GM21786 (cell line): ENCODE data around the gene ZDHHC4.
A peak's percentile ranks its signal among the peaks of the same experiment; 100 is the strongest.
"Not testable (repeated sequence)": the region's sequence is repeated elsewhere in the genome, so short reads cannot be mapped to it uniquely, and the experiment has no call there.

ENCODE experiments used
- ATAC-seq: cut with Tn5 transposase; IDR thresholded peaks from one replicate; pipeline ENCODE4 v1.9.1; 2021; ENCODE audit not compliant: unreplicated experiment

The ZDHHC4 gene

DNA sequence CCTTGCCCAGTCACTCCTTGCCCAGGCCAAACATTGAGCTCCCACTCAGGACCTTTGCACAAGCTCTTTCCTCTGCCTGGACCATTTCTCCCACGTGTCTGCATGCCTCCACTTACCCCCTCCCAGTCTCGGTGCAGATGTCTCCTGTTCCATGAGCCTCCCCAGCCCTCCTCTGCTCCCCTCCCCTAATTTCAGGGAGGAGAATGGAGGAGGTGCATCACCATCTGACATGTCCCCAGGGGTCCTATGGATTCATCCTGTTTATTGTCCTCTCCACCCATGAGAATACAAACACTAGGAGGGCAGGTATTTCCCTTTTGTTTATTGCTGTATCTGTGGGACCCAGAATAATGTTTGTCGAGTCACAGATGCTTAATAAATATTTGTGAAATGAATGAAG is 17.4 kb upstream of the ZDHHC4 start:
- no peak for ATAC-seq

DNA sequence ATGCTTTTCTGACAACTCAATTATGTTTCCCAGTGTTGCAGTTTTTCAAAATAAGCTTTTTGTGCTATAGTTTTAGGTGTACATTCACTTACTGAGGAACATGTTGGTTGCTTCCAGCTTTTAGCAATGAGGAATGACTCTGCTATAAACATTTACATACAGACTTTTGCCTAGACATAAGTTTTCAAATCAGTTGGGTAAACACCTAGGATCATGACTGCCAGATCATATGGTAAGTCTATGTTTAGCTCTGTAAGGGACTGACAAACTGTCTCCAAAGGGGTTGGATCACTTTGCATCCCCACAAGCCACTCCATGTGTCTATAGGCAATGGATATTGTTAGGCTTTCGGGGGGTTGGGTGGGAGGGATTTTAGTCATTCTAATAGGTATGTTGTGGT is 15.1 kb upstream of the ZDHHC4 start:
- no peak for ATAC-seq

DNA sequence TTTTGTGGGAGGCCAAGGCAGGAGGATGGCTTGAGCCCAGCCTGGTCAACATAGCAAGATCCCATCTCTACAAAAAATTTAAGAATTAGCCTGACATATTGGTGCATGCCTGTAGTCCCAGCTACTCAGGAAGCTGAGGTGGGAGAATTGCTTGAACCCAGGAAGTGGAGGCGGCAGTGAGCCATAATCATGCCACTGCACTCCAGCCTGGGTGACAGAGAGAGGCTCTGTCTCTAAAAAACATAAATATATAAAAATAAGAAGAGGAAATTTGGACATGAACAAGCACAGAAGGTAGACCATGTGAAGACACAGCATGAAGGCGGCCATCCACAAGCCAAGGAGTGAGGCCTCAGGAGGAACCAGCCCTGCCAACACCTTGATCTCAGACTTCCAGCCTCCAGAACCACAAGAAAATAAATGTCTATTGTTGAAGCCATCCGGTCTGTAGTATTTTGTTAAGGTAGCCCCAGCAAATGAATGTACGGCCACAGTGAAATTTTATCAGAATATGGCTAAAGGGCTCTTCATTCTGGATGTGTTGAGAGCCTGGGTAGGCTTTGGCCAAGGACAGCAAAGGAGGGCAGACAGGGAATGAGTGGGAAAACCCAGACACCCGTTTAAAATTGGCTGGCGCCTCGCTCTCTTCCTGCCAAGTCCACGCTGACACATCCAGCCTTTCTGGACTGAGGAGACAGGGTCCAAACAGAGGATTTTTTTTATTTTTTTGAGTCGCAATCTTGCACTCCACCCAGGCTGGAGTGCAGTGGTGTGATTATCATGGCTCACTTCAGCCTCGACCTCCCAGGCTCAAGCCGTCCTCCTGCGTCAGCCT is 13.1 kb upstream of the ZDHHC4 start:
- no peak for ATAC-seq

DNA sequence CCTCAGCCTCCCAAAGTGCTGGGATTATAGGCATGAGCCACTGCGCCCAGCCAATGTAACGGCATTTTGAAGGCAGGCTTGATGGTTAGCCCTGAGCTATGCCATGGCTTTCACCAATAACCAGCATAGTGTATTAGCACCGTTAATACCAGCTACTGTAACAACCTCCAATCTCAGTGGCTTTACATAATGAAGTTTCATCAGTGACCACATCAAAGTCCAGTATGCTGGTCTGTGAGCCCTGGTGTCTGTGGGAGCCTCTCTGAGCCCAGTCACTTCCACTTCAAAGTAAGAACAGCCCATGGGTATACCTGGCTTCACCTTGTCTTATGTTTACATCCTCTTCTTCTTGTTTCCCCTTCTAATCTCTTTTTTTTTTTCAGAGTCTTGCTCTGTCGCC is 11.6 kb upstream of the ZDHHC4 start:
- no peak for ATAC-seq

DNA sequence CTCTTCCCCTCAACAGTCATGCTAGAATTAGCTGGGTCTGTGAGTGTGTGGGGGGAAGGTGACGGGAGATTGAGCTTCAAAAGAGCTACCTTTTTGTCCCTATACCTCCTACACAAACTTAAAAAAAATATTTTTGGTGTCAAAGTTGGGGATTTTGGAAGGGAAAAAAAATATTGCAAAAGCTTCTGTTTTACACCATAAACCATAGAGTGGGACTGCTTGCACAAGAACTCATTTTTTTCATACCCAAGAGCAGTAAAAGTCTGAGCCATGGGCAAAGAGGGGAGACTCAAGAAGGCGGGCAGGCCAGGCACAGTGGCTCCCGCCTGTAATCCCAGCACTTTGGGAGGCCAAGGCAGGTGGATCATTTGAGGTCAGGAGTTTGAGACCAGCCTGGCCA is 9.4 kb upstream of the ZDHHC4 start:
- ATAC-seq = no peak

DNA sequence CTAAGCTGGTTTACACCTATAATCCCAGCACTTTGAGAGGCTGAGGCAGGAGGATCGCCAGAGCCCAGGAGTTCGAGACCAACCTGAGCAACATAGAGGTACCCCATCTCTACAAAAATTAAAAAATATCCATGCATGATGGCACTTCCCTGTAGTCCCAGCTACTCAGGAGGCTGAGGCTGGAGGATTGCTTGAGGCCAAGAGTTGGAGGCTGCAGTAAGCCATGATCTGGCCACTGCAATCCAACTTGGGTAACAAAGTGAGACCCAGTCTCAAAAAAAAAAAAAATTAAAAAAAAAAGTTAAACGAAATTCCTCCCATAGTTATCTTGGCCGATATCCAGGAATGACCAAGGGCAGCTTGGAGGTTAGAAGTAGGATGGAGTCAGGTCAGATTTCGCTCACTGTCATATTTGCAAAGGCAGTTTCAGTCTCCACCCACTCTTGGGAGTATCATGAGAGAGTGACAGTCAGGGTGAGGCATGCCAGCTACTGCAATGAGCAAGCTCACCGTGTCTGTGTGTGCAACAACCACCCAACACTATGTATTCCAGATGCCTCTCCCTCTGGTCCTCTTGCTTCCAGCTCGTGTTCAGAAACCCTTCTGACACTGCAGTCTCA is 6.0 kb upstream of the ZDHHC4 start:
- no peak for ATAC-seq

DNA sequence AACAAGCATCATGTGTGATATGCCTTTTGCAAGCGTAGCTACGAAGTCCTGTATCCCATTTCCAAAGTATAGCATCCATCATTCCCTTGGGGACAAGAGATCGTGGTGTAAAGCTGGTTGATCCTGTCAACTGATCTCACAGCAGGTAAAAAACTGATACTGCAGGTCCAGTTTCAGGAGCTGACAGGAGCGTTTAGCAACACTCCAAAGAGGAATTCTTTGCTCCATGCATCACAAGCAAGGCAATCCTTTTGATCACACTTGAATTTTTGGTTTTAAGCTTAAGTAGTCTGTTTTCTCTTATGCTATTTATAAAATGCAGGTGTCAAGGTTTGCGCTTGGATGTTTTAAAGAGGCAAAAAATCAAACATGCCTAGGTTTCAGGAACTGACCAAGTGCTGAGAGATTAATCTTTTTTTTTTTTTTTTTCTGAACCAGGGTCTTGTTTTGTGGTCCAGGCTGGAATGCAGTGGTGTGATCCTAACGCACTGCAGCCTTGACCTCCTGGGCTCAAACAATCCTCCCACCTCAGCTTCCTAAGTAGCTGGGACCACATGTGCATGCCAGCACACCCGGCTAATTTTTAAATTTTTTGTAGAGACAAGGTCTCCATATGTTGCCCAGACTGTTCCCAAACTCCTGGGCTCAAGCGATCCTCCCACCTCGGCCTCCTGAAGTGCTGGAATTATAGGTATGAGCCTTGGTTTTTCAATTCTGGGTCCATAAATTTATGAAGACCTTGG is 1.8 kb upstream of the ZDHHC4 start:
- ATAC-seq = no peak

DNA sequence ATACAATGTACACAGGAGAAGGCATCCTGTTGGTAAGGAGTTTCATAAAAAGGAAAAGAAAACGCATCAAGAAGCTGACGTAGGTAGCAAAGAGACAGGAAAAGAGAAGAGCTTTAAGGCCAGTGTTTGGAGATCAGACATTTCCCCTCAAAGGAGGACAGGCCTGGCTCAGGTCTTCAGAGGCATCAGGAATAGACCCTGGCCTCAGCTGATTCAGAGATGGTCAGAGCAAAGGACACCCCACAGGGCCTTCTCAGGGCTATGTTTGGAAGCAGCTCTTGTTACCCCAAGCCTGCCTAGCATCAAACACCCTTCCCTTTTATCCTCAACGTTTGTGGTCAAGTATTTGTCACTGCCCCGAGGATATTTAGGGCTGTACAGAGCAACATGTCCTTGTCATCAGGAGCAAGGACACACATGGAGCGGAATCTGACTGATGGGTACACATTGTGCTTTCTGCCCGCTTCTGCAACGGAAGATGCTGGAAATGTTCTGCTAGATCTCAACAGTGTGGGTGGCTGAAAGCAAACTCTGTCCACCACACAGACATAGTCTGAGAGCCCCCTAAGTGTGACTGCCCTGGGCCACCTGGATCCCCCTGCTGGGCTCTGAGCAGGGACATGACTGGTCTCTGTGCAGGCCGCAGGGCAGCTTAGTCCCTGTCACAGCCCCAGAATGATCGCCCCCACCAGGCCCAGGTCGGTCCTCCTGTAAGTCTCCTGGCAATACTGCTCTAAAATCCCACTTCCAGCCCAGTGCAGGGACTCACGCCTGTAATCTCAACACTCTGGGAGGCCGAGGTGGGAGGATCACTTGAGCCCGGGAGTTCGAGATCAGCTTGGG is 1.0 kb upstream of the ZDHHC4 start:
- ATAC-seq = no peak

DNA sequence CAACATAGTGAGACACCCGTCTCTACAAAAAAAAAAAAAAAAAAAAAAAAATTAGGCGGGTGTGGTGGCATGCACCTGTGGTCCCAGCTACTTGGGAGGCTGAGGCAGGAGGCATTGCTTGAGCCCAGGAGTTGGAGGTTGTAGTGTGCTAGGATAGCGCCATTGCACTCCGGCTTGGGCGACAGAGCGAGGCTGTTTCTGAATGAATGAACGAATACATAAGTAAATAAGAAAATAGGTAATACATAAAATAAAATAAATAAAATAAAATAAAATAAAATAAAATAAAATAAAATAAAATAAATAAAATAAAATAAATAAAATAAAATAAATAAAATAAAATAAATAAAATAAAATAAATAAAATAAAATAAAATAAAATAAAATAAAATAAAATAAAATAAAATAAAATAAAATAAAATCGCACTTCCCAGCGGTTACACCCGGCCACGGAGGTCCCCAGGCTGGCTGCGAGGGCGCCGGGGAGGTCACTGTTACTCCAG is 336 bp upstream of the ZDHHC4 start:
- ATAC-seq = not testable (repeated sequence)

DNA sequence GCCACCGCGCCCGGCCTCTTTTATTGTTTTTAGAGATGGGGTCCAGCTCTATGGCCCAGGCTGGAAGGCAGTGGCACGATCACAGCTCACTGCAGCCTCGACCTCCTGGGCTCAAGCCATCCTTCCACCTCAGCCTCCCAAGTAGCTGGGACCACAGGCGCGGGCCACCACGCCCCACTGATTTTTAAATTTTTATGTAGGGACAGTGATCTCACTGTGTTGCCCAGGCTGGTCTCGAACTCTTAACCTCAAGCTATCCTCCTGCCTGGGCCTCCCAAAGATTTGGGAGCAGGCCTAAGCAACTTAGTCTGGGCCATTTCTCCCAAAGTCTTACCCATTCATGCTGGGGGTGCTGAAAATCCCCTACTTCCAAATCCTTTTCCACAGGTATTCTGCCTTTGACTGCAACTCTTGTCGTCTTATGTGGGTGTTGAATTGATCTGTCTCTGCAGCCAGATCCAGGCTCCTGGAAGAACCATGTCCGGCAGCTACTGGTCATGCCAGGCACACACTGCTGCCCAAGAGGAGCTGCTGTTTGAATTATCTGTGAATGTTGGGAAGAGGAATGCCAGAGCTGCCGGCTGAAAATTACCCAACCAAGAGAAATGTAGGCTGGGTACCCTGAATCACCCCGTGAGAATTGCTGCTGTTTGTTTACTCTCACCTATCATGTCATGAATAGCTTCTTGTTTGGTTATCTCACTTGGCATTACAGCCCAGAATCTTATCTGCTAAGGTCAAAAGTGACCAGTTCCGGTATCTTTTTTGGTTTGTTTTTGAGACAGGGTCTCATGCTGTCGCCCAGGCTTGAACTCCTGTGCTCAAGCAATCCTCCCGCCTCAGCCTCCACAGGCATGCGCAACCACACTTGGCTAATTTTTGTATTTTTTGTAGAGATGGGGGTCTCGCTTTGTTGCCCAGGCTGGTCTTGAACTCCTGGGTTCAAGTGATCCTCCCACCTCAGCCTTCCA is 1.1 kb downstream of the ZDHHC4 start:
- ATAC-seq = no peak

DNA sequence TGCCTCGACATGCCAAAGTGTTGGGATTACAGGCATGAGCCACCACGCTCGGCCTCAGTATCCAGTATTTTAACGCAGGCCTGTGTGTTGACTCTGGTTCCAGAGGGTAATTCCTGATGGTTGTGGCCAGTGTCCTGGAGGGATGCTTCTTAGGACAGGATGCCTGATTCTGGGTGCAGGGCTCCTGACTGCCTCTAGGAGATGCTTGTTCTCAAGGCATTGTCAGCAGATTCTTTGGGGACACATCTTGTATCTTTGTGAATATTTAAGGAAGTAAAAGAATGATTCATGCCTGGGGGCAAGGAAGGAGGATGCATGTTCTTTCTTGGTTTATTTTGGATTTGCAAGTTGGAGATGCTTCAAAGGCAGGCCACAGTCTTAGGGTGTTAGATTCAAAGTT is 2.2 kb downstream of the ZDHHC4 start:
- no peak for ATAC-seq

DNA sequence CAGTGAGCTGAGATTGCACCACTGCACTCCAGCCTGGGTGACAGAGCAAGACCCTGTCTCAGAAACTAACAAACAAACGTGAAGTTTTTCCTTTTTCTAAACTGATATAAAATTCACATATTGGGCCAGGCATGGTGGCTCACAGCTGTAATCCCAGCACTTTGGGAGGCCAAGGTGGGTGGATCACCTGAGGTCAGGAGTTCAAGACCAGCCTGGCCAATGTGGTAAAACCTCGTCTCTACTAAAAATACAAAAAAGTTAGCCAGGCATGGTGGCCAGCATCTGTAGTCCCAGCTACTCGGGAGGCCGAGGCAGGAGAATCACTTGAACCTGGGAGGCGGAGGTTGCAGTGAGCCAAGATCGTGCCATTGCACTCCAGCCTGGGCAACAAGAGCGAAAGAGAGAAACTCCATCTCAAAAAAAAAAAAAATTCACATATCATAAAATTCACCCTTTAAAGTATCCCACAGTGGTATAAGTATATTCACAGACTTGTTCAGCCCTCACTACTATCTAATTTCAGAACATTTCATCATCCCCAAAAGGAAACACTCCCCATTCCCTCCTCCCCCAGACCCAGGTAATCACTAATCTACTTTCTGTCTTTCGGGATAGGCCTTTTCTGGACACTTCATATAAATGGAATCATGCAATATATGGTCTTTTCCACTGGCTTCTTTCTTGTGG is 8.6 kb downstream of the ZDHHC4 start:
- not testable (repeated sequence) for ATAC-seq

DNA sequence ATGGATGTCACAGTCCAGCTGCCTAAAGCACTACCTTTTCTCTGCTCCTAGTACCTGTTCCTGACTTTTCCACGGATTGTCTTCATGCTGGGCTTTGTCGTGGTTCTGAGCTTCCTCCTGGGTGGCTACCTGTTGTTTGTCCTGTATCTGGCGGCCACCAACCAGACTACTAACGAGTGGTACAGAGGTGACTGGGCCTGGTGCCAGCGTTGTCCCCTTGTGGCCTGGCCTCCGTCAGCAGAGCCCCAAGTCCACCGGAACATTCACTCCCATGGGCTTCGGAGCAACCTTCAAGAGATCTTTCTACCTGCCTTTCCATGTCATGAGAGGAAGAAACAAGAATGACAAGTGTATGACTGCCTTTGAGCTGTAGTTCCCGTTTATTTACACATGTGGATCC is 11.3 kb downstream of the ZDHHC4 start:
- ATAC-seq = no peak

DNA sequence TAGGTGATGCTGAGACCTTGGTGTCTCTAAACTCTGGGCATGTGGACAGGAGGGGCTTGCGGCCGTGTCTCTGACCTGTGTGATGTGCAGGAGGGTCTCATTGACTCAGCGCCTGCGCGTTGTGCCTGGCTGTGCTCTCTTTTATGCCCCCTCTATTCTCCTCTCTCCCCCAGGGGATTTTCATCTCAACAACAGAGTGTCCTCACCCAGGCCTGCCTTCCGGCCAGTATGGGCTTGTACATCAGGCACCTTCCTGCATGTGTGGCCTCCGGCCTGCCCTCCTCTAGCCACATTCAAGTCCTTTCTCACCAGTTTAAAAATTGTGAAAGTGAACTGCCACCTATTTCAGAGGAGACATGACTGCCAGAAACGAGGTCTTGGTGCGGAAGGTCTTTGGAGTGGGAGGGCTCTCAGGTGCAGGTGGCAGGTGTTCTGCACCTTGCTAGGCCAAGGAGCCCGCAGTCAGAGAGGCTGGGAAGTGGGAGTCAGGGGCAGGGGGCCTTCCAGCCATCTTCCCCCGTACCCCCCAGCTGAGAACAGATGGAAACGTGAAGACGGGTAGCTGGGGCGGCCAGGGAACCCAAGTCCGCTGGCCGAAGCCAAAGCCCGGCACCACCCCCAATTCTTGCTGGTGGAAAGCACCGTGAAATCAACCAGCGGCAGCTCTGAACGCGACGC is 12.0 kb downstream of the ZDHHC4 start:
- ATAC-seq = no peak

DNA sequence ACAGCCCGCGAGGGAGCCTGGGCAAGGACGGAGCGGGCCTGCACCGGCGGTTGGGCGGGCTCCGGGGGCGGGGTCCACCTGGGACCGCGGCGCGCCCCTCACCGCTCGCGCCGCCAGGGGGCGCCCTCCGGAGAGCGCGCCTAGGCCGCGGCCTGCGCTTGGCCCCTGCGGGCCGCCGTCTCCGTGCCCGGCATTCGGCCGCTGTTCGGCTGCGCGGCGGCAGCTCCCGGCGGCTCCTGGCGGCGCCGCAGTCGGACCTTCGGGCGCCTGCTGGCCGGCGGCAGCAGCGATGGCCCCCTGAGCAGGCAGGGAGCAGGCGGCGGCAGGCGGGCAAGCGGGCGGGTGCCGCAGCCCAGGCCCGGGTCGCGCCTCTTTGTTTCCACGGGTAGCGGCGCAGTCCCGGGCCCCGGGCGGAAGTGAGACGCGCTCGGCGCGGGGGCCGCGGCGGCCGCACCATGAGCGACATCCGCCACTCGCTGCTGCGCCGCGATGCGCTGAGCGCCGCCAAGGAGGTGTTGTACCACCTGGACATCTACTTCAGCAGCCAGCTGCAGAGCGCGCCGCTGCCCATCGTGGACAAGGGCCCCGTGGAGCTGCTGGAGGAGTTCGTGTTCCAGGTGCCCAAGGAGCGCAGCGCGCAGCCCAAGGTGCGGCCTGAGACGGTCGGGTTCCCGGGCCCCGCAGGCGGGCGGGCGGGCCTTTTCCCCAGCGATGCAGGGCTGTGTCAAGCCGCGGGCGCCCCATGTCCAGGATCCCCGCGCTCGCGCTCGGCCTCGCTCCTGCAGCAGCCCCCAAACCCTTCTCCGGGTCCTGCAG is 12.8 kb downstream of the ZDHHC4 start, which contains the start of gene INTS15:
Gene INTS15 (plus strand): TSS at position 193 of the 816 bp plus-strand sequence. CDS start 263 bp downstream, at position 456.
- ATAC-seq = peak; percentile 86

DNA sequence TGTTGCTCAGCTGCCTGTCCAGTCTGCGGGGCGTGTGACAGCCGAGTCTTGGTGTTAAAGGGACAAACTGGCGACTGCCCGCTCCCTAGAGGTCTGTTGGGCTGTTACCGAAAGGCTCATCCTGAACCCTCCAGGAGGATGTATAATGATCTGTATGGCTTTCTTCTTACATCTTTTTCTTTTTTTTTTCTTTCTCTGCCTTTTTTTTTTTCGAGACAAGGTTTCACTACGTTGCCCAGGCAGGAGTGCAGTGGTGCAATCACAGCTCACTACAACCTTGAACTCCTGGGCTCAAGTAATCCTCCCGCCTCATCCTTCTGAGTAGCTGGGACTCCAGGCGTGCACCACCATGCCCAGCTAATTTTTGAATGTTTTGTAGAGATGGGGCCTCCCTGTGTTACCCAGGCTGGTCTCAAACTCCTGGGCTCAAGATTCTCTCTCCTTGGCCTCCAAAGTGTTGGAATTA is 13.4 kb downstream of the ZDHHC4 start:
- peak; percentile 29 for ATAC-seq

DNA sequence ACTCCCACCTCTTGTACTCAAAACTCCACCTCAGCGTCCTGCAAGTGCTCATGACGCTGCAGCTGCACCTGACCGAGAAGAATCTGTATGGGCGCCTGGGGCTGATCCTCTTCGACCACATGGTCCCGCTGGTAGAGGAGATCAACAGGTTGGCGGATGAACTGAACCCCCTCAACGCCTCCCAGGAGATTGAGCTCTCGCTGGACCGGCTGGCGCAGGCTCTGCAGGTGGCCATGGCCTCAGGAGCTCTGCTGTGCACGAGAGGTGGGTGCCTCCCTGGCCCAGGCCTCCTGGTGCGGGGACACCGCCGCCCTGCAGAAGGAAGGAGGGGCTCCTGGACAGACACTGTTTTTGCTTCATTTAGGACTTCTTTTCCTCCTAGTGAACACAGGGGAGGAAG is 22.8 kb downstream of the ZDHHC4 start:
- no peak for ATAC-seq
